MM.1S (cell line): ENCODE measurements around the gene HUWE1.

Experiments used
- DNase-seq: peaks from one replicate; pipeline ENCODE4 v3.0.0-alpha.2; 2015
- H2AFZ ChIP-seq: fragments of 300-600 bp; sonication (generic); 2 replicates; pipeline ENCODE4 v1.6.0; 2016; ENCODE audit warnings: antibody characterized with exemption, low read length
- H3F3A ChIP-seq: fragments of 300-600 bp; sonication (generic); 2 replicates; pipeline ENCODE4 v1.6.1; 2016; ENCODE audit warnings: mild to moderate bottlenecking, antibody characterized with exemption, low read length, moderate library complexity, mixed read lengths; ENCODE audit not compliant: insufficient read depth
- H3K27ac ChIP-seq: fragments of 300-600 bp; sonication (generic); 2 replicates; pipeline ENCODE4 v1.5.1; 2016; ENCODE audit warnings: mild to moderate bottlenecking, low read length
- H3K27me3 ChIP-seq: fragments of 300-600 bp; sonication (generic); replicated peaks from 2 replicates; pipeline ENCODE4 v1.6.0; 2016; ENCODE audit warnings: low read length; ENCODE audit not compliant: insufficient read depth
- H3K36me3 ChIP-seq: fragments of 300-600 bp; sonication (generic); replicated peaks from 2 replicates; pipeline ENCODE4 v1.6.1; 2016; ENCODE audit warnings: mild to moderate bottlenecking, low read length, mixed read lengths; ENCODE audit not compliant: insufficient read depth
- H3K4me1 ChIP-seq: fragments of 300-600 bp; sonication (generic); 2 replicates; pipeline ENCODE4 v1.6.1; 2016; ENCODE audit warnings: low read length, mixed read lengths
- H3K4me2 ChIP-seq: fragments of 300-600 bp; sonication (generic); 2 replicates; pipeline ENCODE4 v1.6.0; 2016; ENCODE audit warnings: low read depth, low read length
- H3K4me3 ChIP-seq: fragments of 300-600 bp; sonication (generic); 2 replicates; pipeline ENCODE4 v1.5.1; 2016; ENCODE audit warnings: low read length, mixed read lengths
- H3K79me2 ChIP-seq: fragments of 300-600 bp; sonication (generic); 2 replicates; pipeline ENCODE4 v1.6.1; 2016; ENCODE audit warnings: mixed run types, low read length, mixed read lengths
- H3K9ac ChIP-seq: fragments of 300-600 bp; sonication (generic); 2 replicates; pipeline ENCODE4 v1.6.1; 2016; ENCODE audit warnings: low read length, mixed read lengths
- H3K9me2 ChIP-seq: fragments of 300-600 bp; sonication (generic); replicated peaks from 2 replicates; pipeline ENCODE4 v1.6.1; 2016; ENCODE audit warnings: mild to moderate bottlenecking, low read length, mixed read lengths; ENCODE audit not compliant: insufficient read depth
- H3K9me3 ChIP-seq: fragments of 300-600 bp; sonication (generic); replicated peaks from 2 replicates; pipeline ENCODE4 v1.6.1; 2016; ENCODE audit warnings: mild to moderate bottlenecking, low read length, mixed read lengths; ENCODE audit not compliant: insufficient read depth
- H4K20me1 ChIP-seq: fragments of 300-600 bp; sonication (generic); 2 replicates; pipeline ENCODE4 v1.6.1; 2016; ENCODE audit warnings: mild to moderate bottlenecking, low read length, moderate library complexity, mixed read lengths; ENCODE audit not compliant: insufficient read depth
- CTCF ChIP-seq: fragments of 300-600 bp; sonication (generic); IDR thresholded peaks from 2 replicates; pipeline ENCODE4 v1.5.1; 2016; ENCODE audit warnings: antibody characterized with exemption, low read length, mixed read lengths
- EZH2 ChIP-seq: fragments of 300-600 bp; sonication (generic); optimal IDR thresholded peaks from 2 replicates; pipeline ENCODE3; 2017; ENCODE audit warnings: low read depth, mild to moderate bottlenecking, antibody characterized with exemption, low read length, mixed read lengths
- EZH2phosphoT487 ChIP-seq: fragments of 300-600 bp; sonication (generic); IDR thresholded peaks from 2 replicates; pipeline ENCODE4 v1.6.1; 2018; ENCODE audit warnings: antibody characterized with exemption, low read length

HUWE1 gene

GRCh38 chrX:53561912-53562311 is 124.6 kb downstream of the HUWE1 start:
- Histone ChIP-seq H3K9ac (no peak overlapping the region), H3K4me2 (no peak overlapping the region), H3K36me3 (peaks cover 5% of the 10 kb centered on the region; the same call in 1 of the 2 replicates), H3F3A (no peaks in the 10 kb centered on the region), H3K27ac (no peak overlapping the region), H3K9me2 (no peaks in the 10 kb centered on the region), H3K4me3 (no peak overlapping the region), H2AFZ (no peak overlapping the region), H4K20me1 (no peaks in the 10 kb centered on the region), H3K79me2 (peaks cover 5% of the 10 kb centered on the region; the same call in 1 of the 2 replicates), H3K4me1 (no peaks in the 10 kb centered on the region), H3K9me3 (no peaks in the 10 kb centered on the region), H3K27me3 (no peaks in the 10 kb centered on the region)
- no peak for TF ChIP-seq EZH2
- no peak for TF ChIP-seq EZH2phosphoT487
- no peak for TF ChIP-seq CTCF
- DNase-seq, result no peak

- no peak overlapping the region for H3K9ac ChIP-seq
- no peaks in the 10 kb centered on the region for H3K4me1 ChIP-seq
- H3K4me3 ChIP-seq, result no peak overlapping the region
- H3F3A ChIP-seq, result no peaks in the 10 kb centered on the region
- H3K36me3 ChIP-seq, result peaks cover 5% of the 10 kb centered on the region; the same call in 1 of the 2 replicates
- H3K9me2 ChIP-seq, result no peaks in the 10 kb centered on the region
- no peaks in the 10 kb centered on the region; the same call in 1 of the 2 replicates for H3K79me2 ChIP-seq
- DNase-seq, result no peak
- no peak overlapping the region for H3K27ac ChIP-seq
- no peaks in the 10 kb centered on the region for H3K9me3 ChIP-seq
- H2AFZ ChIP-seq, result no peak overlapping the region
- no peaks in the 10 kb centered on the region for H3K27me3 ChIP-seq
- H3K4me2 ChIP-seq, result no peak overlapping the region
- TF ChIP-seq EZH2phosphoT487, result no peak
- no peak for TF ChIP-seq CTCF
- TF ChIP-seq EZH2, result no peak
- H4K20me1 ChIP-seq, result no peaks in the 10 kb centered on the region
Observed at GRCh38 chrX:53558646-53559045, 127.9 kb downstream of the HUWE1 start.

DNA sequence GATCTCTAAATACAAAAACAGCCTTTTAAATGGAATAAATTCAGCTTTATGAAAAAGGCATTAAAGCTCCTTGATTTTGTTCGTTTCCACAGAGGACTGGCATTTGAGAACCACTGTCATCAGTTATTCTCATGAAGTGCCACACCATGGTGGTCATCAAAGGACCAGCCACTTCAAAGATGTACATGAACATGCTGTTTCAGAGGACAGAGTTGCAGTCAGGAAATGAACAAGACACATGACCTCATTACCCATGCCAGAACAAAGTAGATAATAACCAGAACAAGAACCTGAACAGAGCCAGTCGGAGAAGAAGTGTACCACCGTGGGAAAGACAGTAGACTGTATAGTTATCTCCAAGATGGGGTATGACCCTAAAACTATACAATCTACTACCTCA is 129.7 kb downstream of the HUWE1 start:
- H3K36me3 ChIP-seq, result peaks cover 5% of the 10 kb centered on the region; the same call in 1 of the 2 replicates
- H3K27me3 ChIP-seq, result no peaks in the 10 kb centered on the region
- TF ChIP-seq EZH2 (no peak), EZH2phosphoT487 (no peak), CTCF (no peak)
- H2AFZ ChIP-seq, result no peak overlapping the region
- H3K27ac ChIP-seq, result no peak overlapping the region
- H3F3A ChIP-seq, result no peaks in the 10 kb centered on the region
- H3K9me2 ChIP-seq, result no peaks in the 10 kb centered on the region
- H3K4me3 ChIP-seq, result no peak overlapping the region
- no peaks in the 10 kb centered on the region for H4K20me1 ChIP-seq
- H3K4me1 ChIP-seq, result no peaks in the 10 kb centered on the region
- no peak for DNase-seq
- H3K79me2 ChIP-seq, result no peaks in the 10 kb centered on the region; the same call in 1 of the 2 replicates
- H3K9me3 ChIP-seq, result no peaks in the 10 kb centered on the region
- no peak overlapping the region for H3K9ac ChIP-seq
- no peak overlapping the region for H3K4me2 ChIP-seq
